OCI-LY3 (cell line): ENCODE results near the gene CLMP.

Source experiments
- CTCF ChIP-seq: fragments of 200-600, 300-600 bp; sonication (generic); IDR thresholded peaks from 2 replicates; pipeline ENCODE4 v1.5.1; 2014; ENCODE audit warnings: antibody characterized with exemption, low read length, low read depth
- EZH2phosphoT487 ChIP-seq: fragments of 200-600 bp; shearing (Covaris generic); IDR thresholded peaks from 2 replicates; pipeline ENCODE4 v1.6.1; 2018; ENCODE audit warnings: antibody characterized with exemption, mixed run types, low read depth

- no peak for TF ChIP-seq CTCF
- no peak for TF ChIP-seq EZH2phosphoT487
Observed at GRCh38 chr11:123085497-123085896, 109.6 kb downstream of the CLMP start.
